H9 (cell line): ENCODE measurements around the gene TMEM175. TPM values are rescaled to one million over a fixed set of nuclear protein-coding genes. Genes with fewer than 3 reads are reported as not detected.
A peak's percentile ranks its signal among the peaks of the same experiment; 100 is the strongest.

ENCODE experiments used
- DNase-seq: peaks from one replicate; pipeline ENCODE4 v3.0.0-alpha.2; 2017
- H2AFZ ChIP-seq: one replicate; pipeline ENCODE4 v1.6.1; 2013; ENCODE audit warnings: mild to moderate bottlenecking, low read length, control low read depth, moderate library complexity
- H2AK5ac ChIP-seq: 2 replicates; pipeline ENCODE4 v1.6.1; 2013; ENCODE audit warnings: low read length, control low read depth, mixed read lengths; ENCODE audit not compliant: insufficient read length
- H2BK120ac ChIP-seq: one replicate; pipeline ENCODE4 v1.6.1; 2013; ENCODE audit warnings: low read depth, mild to moderate bottlenecking, low read length, control low read depth, inconsistent platforms; ENCODE audit not compliant: poor library complexity, severe bottlenecking
- H2BK12ac ChIP-seq: 2 replicates; pipeline ENCODE4 v1.6.1; 2013; ENCODE audit warnings: low read length, control low read depth, mixed read lengths, low read depth; ENCODE audit not compliant: insufficient read length
- H2BK15ac ChIP-seq: 2 replicates; pipeline ENCODE4 v1.6.1; 2013; ENCODE audit warnings: low read depth, low read length, control low read depth
- H2BK20ac ChIP-seq: one replicate; pipeline ENCODE4 v1.6.1; 2013; ENCODE audit warnings: low read depth, mild to moderate bottlenecking, low read length, control low read depth, inconsistent platforms; ENCODE audit not compliant: poor library complexity, severe bottlenecking
- H2BK5ac ChIP-seq: 2 replicates; pipeline ENCODE4 v1.6.1; 2013; ENCODE audit warnings: low read length, control low read depth, mixed read lengths; ENCODE audit not compliant: insufficient read length
- H3K14ac ChIP-seq: 2 replicates; pipeline ENCODE4 v1.6.1; 2013; ENCODE audit warnings: low read length, control low read depth; ENCODE audit not compliant: insufficient read depth
- H3K18ac ChIP-seq: 2 replicates; pipeline ENCODE4 v1.6.1; 2013; ENCODE audit warnings: low read depth, mild to moderate bottlenecking, mixed read lengths, low read length, control low read depth; ENCODE audit not compliant: insufficient read length
- H3K23ac ChIP-seq: 2 replicates; pipeline ENCODE4 v1.6.1; 2013; ENCODE audit warnings: low read length, control low read depth, mixed read lengths, low read depth; ENCODE audit not compliant: insufficient read length
- H3K23me2 ChIP-seq: 2 replicates; pipeline ENCODE4 v1.6.1; 2013; ENCODE audit warnings: low read depth, mild to moderate bottlenecking, mixed read lengths, low read length, control low read depth; ENCODE audit not compliant: insufficient read length, poor library complexity, severe bottlenecking
- H3K27ac ChIP-seq: 2 replicates; pipeline ENCODE4 v1.5.1; 2013; ENCODE audit warnings: low read length, control low read depth, mixed read lengths, low read depth; ENCODE audit not compliant: insufficient read length
- H3K27me3 ChIP-seq: 2 replicates; pipeline ENCODE4 v1.6.1; 2013; ENCODE audit warnings: low read length, control low read depth, inconsistent platforms; ENCODE audit not compliant: insufficient read depth
- H3K4ac ChIP-seq: 2 replicates; pipeline ENCODE4 v1.6.1; 2013; ENCODE audit warnings: low read depth, mild to moderate bottlenecking, control low read depth, inconsistent platforms, low read length, moderate library complexity
- H3K4me1 ChIP-seq: 2 replicates; pipeline ENCODE4 v1.6.1; 2013; ENCODE audit warnings: low read length, control low read depth, inconsistent platforms; ENCODE audit not compliant: insufficient read depth
- H3K4me2 ChIP-seq: 2 replicates; pipeline ENCODE4 v1.6.1; 2013; ENCODE audit warnings: low read length, control low read depth, mixed read lengths; ENCODE audit not compliant: insufficient read length, insufficient read depth
- H3K56ac ChIP-seq: 2 replicates; pipeline ENCODE4 v1.6.1; 2013; ENCODE audit warnings: low read depth, mild to moderate bottlenecking, mixed read lengths, low read length, control low read depth; ENCODE audit not compliant: insufficient read length
- H3K79me1 ChIP-seq: 2 replicates; pipeline ENCODE4 v1.6.1; 2013; ENCODE audit warnings: low read depth, mild to moderate bottlenecking, moderate library complexity, low read length, control low read depth, inconsistent platforms; ENCODE audit not compliant: insufficient read depth, poor library complexity, severe bottlenecking
- H3K79me2 ChIP-seq: 2 replicates; pipeline ENCODE4 v1.6.1; 2013; ENCODE audit warnings: low read length, control low read depth, inconsistent platforms; ENCODE audit not compliant: insufficient read depth
- H3K9ac ChIP-seq: 2 replicates; pipeline ENCODE4 v1.6.1; 2013; ENCODE audit warnings: low read length, control low read depth, mixed read lengths; ENCODE audit not compliant: insufficient read length; ENCODE audit errors: extremely low read depth
- H3K9me3 ChIP-seq: one replicate; pipeline ENCODE4 v1.6.1; 2013; ENCODE audit warnings: low read depth, low read length, inconsistent platforms; ENCODE audit not compliant: control insufficient read depth
- H3T11ph ChIP-seq: one replicate; pipeline ENCODE4 v1.6.1; 2013; ENCODE audit warnings: mild to moderate bottlenecking, low read length, control low read depth, inconsistent platforms
- H4K20me1 ChIP-seq: one replicate; pipeline ENCODE4 v1.6.1; 2013; ENCODE audit not compliant: control insufficient read depth, insufficient read length, insufficient read depth
- H4K5ac ChIP-seq: 2 replicates; pipeline ENCODE4 v1.6.1; 2013; ENCODE audit warnings: low read depth, mild to moderate bottlenecking, mixed read lengths, low read length, control low read depth; ENCODE audit not compliant: insufficient read length
- H4K8ac ChIP-seq: replicated peaks from 2 replicates; pipeline ENCODE4 v1.6.1; 2013; ENCODE audit warnings: low read length, control low read depth, mixed read lengths, low read depth; ENCODE audit not compliant: insufficient read length
- H4K91ac ChIP-seq: 2 replicates; pipeline ENCODE4 v1.6.1; 2013; ENCODE audit warnings: low read depth, mild to moderate bottlenecking, moderate library complexity, mixed read lengths, low read length, control low read depth; ENCODE audit not compliant: insufficient read length
- H3K27ac Mint-ChIP-seq, 3 experiments: 2 replicates in 2 of 3; 3 replicates in 1 of 3; pipeline ENCODE4 v1.8.0; 2020 to 2021; ENCODE audit warnings: mixed read lengths in 3 of 3, mild to moderate bottlenecking in 1 of 3, moderate library complexity in 1 of 3
- H3K27me3 Mint-ChIP-seq: 2 replicates; pipeline ENCODE4 v1.8.0; 2021; ENCODE audit warnings: low read depth, mild to moderate bottlenecking, moderate library complexity, mixed read lengths
- H3K36me3 Mint-ChIP-seq, 3 experiments: 2 replicates in 2 of 3; 3 replicates in 1 of 3; pipeline ENCODE4 v1.8.0; 2020 to 2021; ENCODE audit warnings: low read depth in 3 of 3, mixed read lengths in 3 of 3; ENCODE audit not compliant: insufficient read depth in 1 of 3
- H3K4me1 Mint-ChIP-seq, 2 experiments: 2 replicates each; pipeline ENCODE4 v1.8.0; 2020; ENCODE audit warnings: mixed read lengths in 2 of 2
- H3K4me3 Mint-ChIP-seq, 2 experiments: 2 replicates in 1 of 2; 3 replicates in 1 of 2; pipeline ENCODE4 v1.8.0; 2020 to 2021; ENCODE audit warnings: mild to moderate bottlenecking in 2 of 2, mixed read lengths in 2 of 2, moderate library complexity in 1 of 2
- H3K9me3 Mint-ChIP-seq, 2 experiments: 2 replicates in 1 of 2; 3 replicates in 1 of 2; pipeline ENCODE4 v1.8.0; 2020; ENCODE audit warnings: mild to moderate bottlenecking in 2 of 2, mixed read lengths in 2 of 2, moderate library complexity in 1 of 2
- CTCF ChIP-seq: fragments of 200-600 bp; sonication (generic); conservative IDR thresholded peaks from 3 replicates; pipeline ENCODE4 v1.8.0; 2021; ENCODE audit warnings: antibody characterized with exemption, mild to moderate bottlenecking
- WGBS: extraction: QIAGEN DNeasy Blood & Tissue Kit; methylation state at CpG from one replicate; pipeline ENCODE4 v1.1.7; 2013; ENCODE audit warnings: missing lambda C conversion rate, low lambda C conversion rate, mixed read lengths; ENCODE audit not compliant: insufficient read length; ENCODE audit errors: extremely low coverage; 5-methylcytosine and 5-hydroxymethylcytosine counted together
- total RNA-seq: library from RNA; stranded (reverse); gene quantifications from 2 replicates; pipeline ENCODE4 v1.2.1, GENCODE V29; 2021

The TMEM175 gene
- total RNA-seq, 1 experiment from 2014 or later, result 6.4 TPM

GRCh38 chr4:900721-901120 is 31.5 kb upstream of the TMEM175 start:
- Histone ChIP-seq H3K79me1 (no peaks in the 10 kb centered on the region), H3K27ac (no peak overlapping the region), H3K14ac (no peak overlapping the region), H2BK12ac (no peak overlapping the region), H2BK120ac (no peak overlapping the region), H3T11ph (no peak overlapping the region), H3K23ac (no peak overlapping the region), H4K5ac (no peak overlapping the region), H2AFZ (no peak overlapping the region), H4K20me1 (no peaks in the 10 kb centered on the region), H2BK5ac (no peak overlapping the region), H3K4me2 (no peak overlapping the region), H3K56ac (no peak overlapping the region), H4K91ac (no peak overlapping the region), H3K4me1 (no peaks in the 10 kb centered on the region), H2BK15ac (no peak overlapping the region), H3K18ac (no peak overlapping the region), H2BK20ac (no peak overlapping the region), H4K8ac (no peak overlapping the region), H3K9me3 (no peaks in the 10 kb centered on the region), H2AK5ac (no peak overlapping the region), H3K4ac (no peak overlapping the region), H3K79me2 (no peaks in the 10 kb centered on the region), H3K27me3 (no peaks in the 10 kb centered on the region), H3K23me2 (no peaks in the 10 kb centered on the region), H3K9ac (no peak overlapping the region)
- peaks cover 6 to 44% (median 26%) of the 10 kb centered on the region in 3 experiments for H3K36me3 Mint-ChIP-seq
- no CpG with 5 or more reads among the region's 6 CpGs for WGBS
- DNase-seq, result no peak
- peak overlapping the region in 1 of 3 experiments; percentile 85; a peak in 1 of 7 replicates for H3K27ac Mint-ChIP-seq
- no peak overlapping the region for H3K4me3 Mint-ChIP-seq
- H3K4me1 Mint-ChIP-seq, result peaks cover 0 to 3% of the 10 kb centered on the region in 2 experiments; a peak in 2 of 4 replicates
- no peaks in the 10 kb centered on the region for H3K27me3 Mint-ChIP-seq
- no peak for TF ChIP-seq CTCF
- peaks cover 0 to 3% of the 10 kb centered on the region in 2 experiments; a peak in 3 of 5 replicates for H3K9me3 Mint-ChIP-seq
